ENCODE results near the gene MFAP2.

DNA sequence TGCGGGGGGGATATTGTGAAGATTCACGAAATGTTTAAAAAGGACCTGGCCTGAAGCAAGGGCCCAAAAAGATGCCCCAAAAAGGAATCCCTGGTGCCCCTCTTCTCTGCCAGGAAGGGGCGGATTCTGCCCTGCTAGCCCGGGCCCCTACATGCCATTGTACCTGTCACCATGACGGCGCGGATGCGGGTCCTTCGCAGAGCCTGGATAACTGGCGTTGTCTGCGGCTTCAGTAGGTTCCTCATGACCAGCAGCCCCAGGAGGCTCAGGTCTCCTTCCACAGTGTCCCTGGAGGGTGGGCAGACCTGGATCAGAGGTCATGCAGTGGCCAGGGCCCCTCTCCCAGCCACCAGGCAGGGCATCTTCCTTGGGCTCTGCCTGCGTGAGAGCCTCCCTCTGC is 11.2 kb upstream of the MFAP2 start:
- TF ChIP-seq POLR2AphosphoS5 (IDR thresholded peaks at IDR 0.05; ENCODE audit: low read depth, low read length), result no peak
- TF ChIP-seq TAF1 (IDR thresholded peaks at IDR 0.05; ENCODE audit: borderline replicate concordance, insufficient read depth, low read length), result no peak
- no peak for TF ChIP-seq SIN3A (IDR thresholded peaks at IDR 0.05; ENCODE audit: borderline replicate concordance, insufficient read depth, low read length)
- TF ChIP-seq FOXP2 (optimal IDR thresholded peaks at IDR 0.05; ENCODE audit: borderline replicate concordance, extremely low read depth, extremely low read length, insufficient read depth), result no peak

Measured in PFSK-1 (cell line).